Memory B cell (primary cell): ENCODE data around the gene GATB.

Experiments
- ATAC-seq: fragments of 150-1000 bp; cut with Tn5 transposase; 2 replicates; pipeline ENCODE4 v1.10.0; 2021; ENCODE audit warnings: low read depth, mild to moderate bottlenecking, moderate library complexity
- DNase-seq, 2 donors: peaks; one replicate each; pipeline ENCODE4 v3.0.0; 2022; ENCODE audit warnings: low spot score in 2 of 2
- H3K27ac Mint-ChIP-seq: one replicate; pipeline ENCODE4 v1.8.0; 2022; ENCODE audit warnings: mild to moderate bottlenecking, moderate library complexity, mixed read lengths
- H3K27me3 Mint-ChIP-seq: one replicate; pipeline ENCODE4 v1.8.0; 2022; ENCODE audit warnings: mixed read lengths
- H3K36me3 Mint-ChIP-seq: one replicate; pipeline ENCODE4 v1.8.0; 2022; ENCODE audit warnings: mild to moderate bottlenecking, mixed read lengths
- H3K4me1 Mint-ChIP-seq: one replicate; pipeline ENCODE4 v1.8.0; 2022; ENCODE audit warnings: mixed read lengths
- H3K4me3 Mint-ChIP-seq: one replicate; pipeline ENCODE4 v1.8.0; 2022; ENCODE audit warnings: mild to moderate bottlenecking, moderate library complexity, mixed read lengths
- H3K9me3 Mint-ChIP-seq: one replicate; pipeline ENCODE4 v1.8.0; 2022; ENCODE audit warnings: mixed read lengths

The GATB gene

DNA sequence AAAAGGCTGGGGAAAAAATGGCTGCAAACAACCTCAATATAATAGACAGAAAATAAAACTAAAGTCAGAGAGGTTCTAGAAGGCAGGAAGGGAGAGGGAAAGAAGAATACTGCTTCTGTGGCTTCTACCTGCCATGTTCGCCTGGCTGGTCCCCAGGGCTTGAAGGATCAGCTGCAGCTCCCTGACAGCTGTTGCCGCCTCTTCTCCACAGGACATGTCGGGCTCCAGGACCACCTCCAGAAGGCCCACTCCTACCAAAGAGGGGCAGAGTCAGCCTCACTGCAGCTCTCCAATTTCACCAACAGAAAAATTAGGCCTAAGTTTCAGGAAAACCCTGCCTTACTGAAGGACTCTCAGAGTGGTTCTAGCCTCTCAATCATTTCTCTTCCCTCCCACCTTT, 44.9 kb downstream of the GATB start:
- DNase-seq: no peak
- no peak overlapping the region for H3K27ac Mint-ChIP-seq
- no peaks in the 10 kb centered on the region for H3K27me3 Mint-ChIP-seq
- H3K9me3 Mint-ChIP-seq: no peaks in the 10 kb centered on the region
- H3K4me1 Mint-ChIP-seq: no peaks in the 10 kb centered on the region
- H3K4me3 Mint-ChIP-seq: no peak overlapping the region
- H3K36me3 Mint-ChIP-seq: peaks cover 19% of the 10 kb centered on the region
- ATAC-seq: no peak

DNA sequence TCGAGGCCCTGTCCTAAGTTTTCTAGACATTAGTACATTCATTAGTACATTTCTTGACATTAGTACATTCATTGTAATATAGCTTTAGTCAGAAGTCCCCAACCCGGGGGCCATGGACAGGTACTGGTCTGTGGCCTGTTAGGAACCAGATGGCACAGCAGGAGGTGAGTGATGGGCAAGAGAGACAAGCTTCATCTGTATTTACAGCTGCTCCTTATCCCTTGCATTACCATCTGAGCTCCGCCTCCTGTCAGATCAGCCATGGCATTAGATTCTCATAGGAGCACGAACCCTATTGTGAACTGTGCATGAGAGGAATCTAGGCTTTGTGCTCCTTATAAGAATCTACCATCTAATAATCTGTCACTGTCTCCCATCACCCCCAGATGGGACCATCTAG, 48.0 kb downstream of the GATB start:
- Mint-ChIP-seq H3K4me1 (no peaks in the 10 kb centered on the region), H3K27me3 (no peaks in the 10 kb centered on the region), H3K4me3 (no peak overlapping the region), H3K27ac (no peak overlapping the region), H3K36me3 (peaks cover 35% of the 10 kb centered on the region), H3K9me3 (no peaks in the 10 kb centered on the region)
- DNase-seq (no peak), ATAC-seq (no peak)

- peaks cover 31% of the 10 kb centered on the region for H3K36me3 Mint-ChIP-seq
- no peaks in the 10 kb centered on the region for H3K4me1 Mint-ChIP-seq
- H3K27ac Mint-ChIP-seq: no peak overlapping the region
- H3K9me3 Mint-ChIP-seq: no peaks in the 10 kb centered on the region
- ATAC-seq: no peak
- H3K27me3 Mint-ChIP-seq: no peaks in the 10 kb centered on the region
- no peak overlapping the region for H3K4me3 Mint-ChIP-seq
- DNase-seq: no peak
Observed at GRCh38 chr4:151711646-151712045, 49.2 kb downstream of the GATB start.

GRCh38 chr4:151709587-151709986, 51.2 kb downstream of the GATB start:
- Mint-ChIP-seq H3K36me3 (peaks cover 32% of the 10 kb centered on the region), H3K4me1 (no peaks in the 10 kb centered on the region), H3K9me3 (no peaks in the 10 kb centered on the region), H3K4me3 (no peak overlapping the region), H3K27ac (no peak overlapping the region), H3K27me3 (no peaks in the 10 kb centered on the region)
- ATAC-seq (no peak), DNase-seq (no peak)

DNA sequence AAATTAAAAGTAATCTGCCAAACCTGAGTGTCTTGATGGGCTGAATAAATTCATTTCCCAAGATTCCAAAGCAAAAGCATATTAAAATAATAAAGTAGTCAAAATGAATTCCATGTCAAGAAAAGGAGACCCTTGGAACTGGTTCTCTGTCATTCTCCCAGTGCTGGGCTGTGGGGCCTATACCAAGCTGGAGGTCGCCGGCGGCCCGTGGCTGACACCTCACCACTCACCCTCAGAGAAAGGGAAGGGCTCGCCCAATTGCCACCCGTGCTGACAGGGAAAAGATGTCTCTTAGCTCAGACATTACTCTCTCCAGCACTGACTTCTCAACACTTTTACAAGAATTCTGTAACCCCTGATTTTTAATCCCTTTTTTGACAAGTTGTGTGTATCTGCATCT, 51.7 kb downstream of the GATB start:
- Mint-ChIP-seq H3K36me3 (peaks cover 33% of the 10 kb centered on the region), H3K27ac (no peak overlapping the region), H3K9me3 (no peaks in the 10 kb centered on the region), H3K27me3 (no peaks in the 10 kb centered on the region), H3K4me1 (no peaks in the 10 kb centered on the region), H3K4me3 (no peak overlapping the region)
- DNase-seq: no peak
- ATAC-seq: no peak

DNA sequence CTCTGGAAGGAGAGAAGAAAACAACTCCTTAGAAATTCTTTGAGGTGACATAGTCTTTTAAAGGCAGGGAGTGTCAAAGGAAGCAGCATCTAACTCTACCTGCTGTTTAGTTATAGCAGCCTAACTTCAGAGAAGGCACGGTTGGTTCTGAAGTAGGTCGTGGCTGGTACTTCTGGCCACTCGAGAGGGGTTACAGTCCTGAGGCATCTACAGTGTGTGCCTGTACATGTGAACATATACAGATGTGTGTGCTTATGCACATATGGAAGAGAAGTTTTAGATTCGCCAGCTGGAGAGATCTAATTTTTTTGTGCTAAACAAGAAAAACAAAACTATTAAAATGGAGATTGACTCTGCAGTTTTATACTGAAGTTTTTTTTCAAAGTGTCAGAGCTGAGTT, 52.7 kb downstream of the GATB start:
- Mint-ChIP-seq H3K4me1 (no peaks in the 10 kb centered on the region), H3K27me3 (no peaks in the 10 kb centered on the region), H3K4me3 (no peak overlapping the region), H3K9me3 (no peaks in the 10 kb centered on the region), H3K27ac (no peak overlapping the region), H3K36me3 (peaks cover 40% of the 10 kb centered on the region)
- DNase-seq (no peak), ATAC-seq (no peak)

DNA sequence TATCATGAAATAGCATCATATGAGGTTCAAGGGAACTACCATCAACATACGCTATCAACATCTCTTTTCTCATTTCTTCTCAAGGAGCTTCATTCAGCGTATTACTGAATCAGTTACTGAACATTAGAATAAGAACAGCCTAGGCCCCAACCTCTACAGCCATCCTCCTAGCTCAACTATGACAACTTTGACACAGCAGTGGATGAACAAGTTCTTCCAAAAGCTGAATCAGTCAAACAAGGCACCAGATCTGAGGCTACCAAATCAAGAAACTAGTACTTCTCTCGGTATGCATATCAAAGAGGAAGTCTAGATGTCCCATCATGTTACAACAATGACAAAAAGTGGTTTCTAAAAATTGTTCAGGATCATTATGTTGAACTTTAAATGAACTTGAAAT, 57.4 kb downstream of the GATB start:
- no peak overlapping the region for H3K4me3 Mint-ChIP-seq
- DNase-seq: no peak
- H3K27me3 Mint-ChIP-seq: no peaks in the 10 kb centered on the region
- no peaks in the 10 kb centered on the region for H3K4me1 Mint-ChIP-seq
- ATAC-seq: no peak
- peaks cover 64% of the 10 kb centered on the region for H3K36me3 Mint-ChIP-seq
- no peak overlapping the region for H3K27ac Mint-ChIP-seq
- H3K9me3 Mint-ChIP-seq: peaks cover 2% of the 10 kb centered on the region

DNA sequence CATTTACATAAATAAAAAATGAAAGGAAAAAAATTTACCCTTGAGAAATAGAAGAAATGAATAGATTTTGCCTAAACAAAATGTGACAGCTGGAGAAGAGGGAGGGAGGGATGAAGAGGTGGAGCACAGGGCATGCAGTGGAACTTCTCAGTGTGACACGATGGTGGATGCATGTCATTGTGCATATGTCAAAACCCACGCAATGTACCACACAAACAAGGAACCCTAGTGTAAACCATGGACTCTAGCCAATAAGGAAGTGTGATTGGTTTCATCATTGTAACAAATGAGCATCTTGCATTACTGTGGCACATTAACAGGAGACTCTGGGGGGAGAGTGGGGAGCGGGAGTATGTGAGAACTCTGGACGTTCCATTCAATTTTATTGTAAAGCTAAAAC, 58.6 kb downstream of the GATB start:
- H3K27me3 Mint-ChIP-seq: no peaks in the 10 kb centered on the region
- no peak for DNase-seq
- no peak overlapping the region for H3K4me3 Mint-ChIP-seq
- no peak for ATAC-seq
- H3K36me3 Mint-ChIP-seq: peaks cover 60% of the 10 kb centered on the region
- no peak overlapping the region for H3K27ac Mint-ChIP-seq
- no peaks in the 10 kb centered on the region for H3K4me1 Mint-ChIP-seq
- H3K9me3 Mint-ChIP-seq: peaks cover 3% of the 10 kb centered on the region

GRCh38 chr4:151700566-151701316, 60.1 kb downstream of the GATB start:
- DNase-seq: no peak
- no peak overlapping the region for H3K27ac Mint-ChIP-seq
- ATAC-seq: no peak
- no peaks in the 10 kb centered on the region for H3K27me3 Mint-ChIP-seq
- peaks cover 61% of the 10 kb centered on the region for H3K36me3 Mint-ChIP-seq
- H3K9me3 Mint-ChIP-seq: peaks cover 5% of the 10 kb centered on the region
- H3K4me1 Mint-ChIP-seq: no peaks in the 10 kb centered on the region
- no peak overlapping the region for H3K4me3 Mint-ChIP-seq

GRCh38 chr4:151698213-151698612, 62.6 kb downstream of the GATB start:
- Mint-ChIP-seq H3K4me3 (no peak overlapping the region), H3K27me3 (no peaks in the 10 kb centered on the region), H3K36me3 (peaks cover 56% of the 10 kb centered on the region), H3K4me1 (no peaks in the 10 kb centered on the region), H3K9me3 (peaks cover 5% of the 10 kb centered on the region), H3K27ac (no peak overlapping the region)
- ATAC-seq: no peak
- no peak for DNase-seq

DNA sequence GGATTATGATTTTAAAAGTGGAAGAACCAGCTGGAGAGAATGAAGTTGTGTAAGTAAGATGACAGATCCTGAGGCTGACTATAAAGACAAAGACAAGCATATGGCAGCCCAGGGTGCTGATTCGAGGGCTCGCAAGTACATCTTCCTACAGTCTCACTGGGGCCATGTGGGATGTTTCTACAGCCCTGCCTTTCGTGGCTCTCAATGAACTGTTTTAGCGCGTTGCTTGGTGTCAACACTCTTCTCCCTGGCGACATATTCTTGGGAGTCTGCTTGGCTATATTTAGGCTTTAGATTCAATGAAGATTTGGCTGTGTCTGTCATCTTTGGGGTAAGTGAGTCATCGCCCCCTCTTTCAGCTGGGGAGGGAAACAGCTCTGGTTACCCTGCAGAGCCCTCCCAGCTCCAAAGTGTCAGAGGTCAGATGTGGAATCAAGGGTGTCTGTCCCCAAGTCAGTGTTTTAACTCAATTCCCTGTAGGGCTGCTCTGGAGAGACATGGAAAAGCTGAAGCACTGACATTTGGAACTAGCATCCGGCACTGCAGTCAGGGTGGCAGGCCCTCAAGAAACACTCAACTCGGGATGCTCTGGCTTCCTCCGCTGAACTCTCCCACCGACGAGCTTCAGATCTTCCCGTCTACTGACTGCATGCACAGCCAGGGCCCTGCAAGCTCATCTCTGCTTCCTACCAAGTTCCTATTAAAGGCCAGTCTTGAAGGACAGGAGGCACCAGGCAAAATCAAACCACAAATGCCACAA, 65.7 kb downstream of the GATB start:
- H3K27me3 Mint-ChIP-seq: no peaks in the 10 kb centered on the region
- no peak for DNase-seq
- peaks cover 30% of the 10 kb centered on the region for H3K36me3 Mint-ChIP-seq
- H3K27ac Mint-ChIP-seq: no peak overlapping the region
- no peaks in the 10 kb centered on the region for H3K4me1 Mint-ChIP-seq
- H3K4me3 Mint-ChIP-seq: no peak overlapping the region
- no peak for ATAC-seq
- peaks cover 5% of the 10 kb centered on the region for H3K9me3 Mint-ChIP-seq

- ATAC-seq: no peak
- H3K4me3 Mint-ChIP-seq: no peak overlapping the region
- no peaks in the 10 kb centered on the region for H3K4me1 Mint-ChIP-seq
- no peak overlapping the region for H3K27ac Mint-ChIP-seq
- H3K9me3 Mint-ChIP-seq: peaks cover 2% of the 10 kb centered on the region
- H3K27me3 Mint-ChIP-seq: no peaks in the 10 kb centered on the region
- peaks cover 26% of the 10 kb centered on the region for H3K36me3 Mint-ChIP-seq
- DNase-seq: no peak
Observed at GRCh38 chr4:151692821-151693673, 67.8 kb downstream of the GATB start.

- ATAC-seq: no peak
Observed at GRCh38 chr4:151692443-151692782, 68.4 kb downstream of the GATB start.

More at GRCh38 chr4:151692443-151692782, 68.4 kb downstream of the GATB start:
- no peaks in the 10 kb centered on the region for H3K27me3 Mint-ChIP-seq
- H3K36me3 Mint-ChIP-seq: peaks cover 28% of the 10 kb centered on the region
- peaks cover 2% of the 10 kb centered on the region for H3K9me3 Mint-ChIP-seq
- DNase-seq: no peak
- H3K4me1 Mint-ChIP-seq: no peaks in the 10 kb centered on the region
- no peak overlapping the region for H3K27ac Mint-ChIP-seq
- no peak overlapping the region for H3K4me3 Mint-ChIP-seq
